ENCODE results near the gene ZSCAN23.

Gene ZSCAN23

DNA sequence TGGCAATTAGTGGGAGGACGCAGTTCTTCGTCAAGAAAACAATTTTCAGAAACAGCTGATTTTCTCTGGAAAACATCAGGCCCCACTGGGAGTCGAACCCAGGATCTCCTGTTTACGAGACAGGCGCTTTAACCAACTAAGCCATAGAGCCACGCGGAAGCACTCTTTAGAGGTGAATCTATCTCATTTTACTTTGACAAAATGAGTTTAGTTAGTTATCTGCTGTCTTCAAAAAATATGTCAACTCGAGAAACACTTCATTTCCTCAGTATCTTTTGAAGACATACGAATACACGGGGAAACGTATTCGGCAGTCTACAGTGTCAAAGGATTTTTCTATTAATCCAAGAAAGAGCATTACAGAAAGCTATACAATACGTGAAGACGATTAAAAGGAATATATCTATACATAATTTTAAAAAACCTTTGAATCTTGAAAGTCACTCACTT, 45.6 kb upstream of the ZSCAN23 start (continued):
- TF ChIP-seq, protein P1, sequence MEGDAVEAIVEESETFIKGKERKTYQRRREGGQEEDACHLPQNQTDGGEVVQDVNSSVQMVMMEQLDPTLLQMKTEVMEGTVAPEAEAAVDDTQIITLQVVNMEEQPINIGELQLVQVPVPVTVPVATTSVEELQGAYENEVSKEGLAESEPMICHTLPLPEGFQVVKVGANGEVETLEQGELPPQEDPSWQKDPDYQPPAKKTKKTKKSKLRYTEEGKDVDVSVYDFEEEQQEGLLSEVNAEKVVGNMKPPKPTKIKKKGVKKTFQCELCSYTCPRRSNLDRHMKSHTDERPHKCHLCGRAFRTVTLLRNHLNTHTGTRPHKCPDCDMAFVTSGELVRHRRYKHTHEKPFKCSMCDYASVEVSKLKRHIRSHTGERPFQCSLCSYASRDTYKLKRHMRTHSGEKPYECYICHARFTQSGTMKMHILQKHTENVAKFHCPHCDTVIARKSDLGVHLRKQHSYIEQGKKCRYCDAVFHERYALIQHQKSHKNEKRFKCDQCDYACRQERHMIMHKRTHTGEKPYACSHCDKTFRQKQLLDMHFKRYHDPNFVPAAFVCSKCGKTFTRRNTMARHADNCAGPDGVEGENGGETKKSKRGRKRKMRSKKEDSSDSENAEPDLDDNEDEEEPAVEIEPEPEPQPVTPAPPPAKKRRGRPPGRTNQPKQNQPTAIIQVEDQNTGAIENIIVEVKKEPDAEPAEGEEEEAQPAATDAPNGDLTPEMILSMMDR (tag by site-specific recombination; IDR thresholded peaks at IDR 0.05): no peak
- TF ChIP-seq ZNF664 (tag by site-specific recombination; IDR thresholded peaks at IDR 0.05): peak; percentile 99
- TF ChIP-seq, protein P2, sequence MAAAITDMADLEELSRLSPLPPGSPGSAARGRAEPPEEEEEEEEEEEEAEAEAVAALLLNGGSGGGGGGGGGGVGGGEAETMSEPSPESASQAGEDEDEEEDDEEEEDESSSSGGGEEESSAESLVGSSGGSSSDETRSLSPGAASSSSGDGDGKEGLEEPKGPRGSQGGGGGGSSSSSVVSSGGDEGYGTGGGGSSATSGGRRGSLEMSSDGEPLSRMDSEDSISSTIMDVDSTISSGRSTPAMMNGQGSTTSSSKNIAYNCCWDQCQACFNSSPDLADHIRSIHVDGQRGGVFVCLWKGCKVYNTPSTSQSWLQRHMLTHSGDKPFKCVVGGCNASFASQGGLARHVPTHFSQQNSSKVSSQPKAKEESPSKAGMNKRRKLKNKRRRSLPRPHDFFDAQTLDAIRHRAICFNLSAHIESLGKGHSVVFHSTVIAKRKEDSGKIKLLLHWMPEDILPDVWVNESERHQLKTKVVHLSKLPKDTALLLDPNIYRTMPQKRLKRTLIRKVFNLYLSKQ (tag by site-specific recombination; IDR thresholded peaks at IDR 0.05; ENCODE audit: borderline replicate concordance): no peak
- no peak for TF ChIP-seq ZNF169 (tag by site-specific recombination; IDR thresholded peaks at IDR 0.05)
- TF ChIP-seq ZNF660 (tag by site-specific recombination; IDR thresholded peaks at IDR 0.05): peak; percentile 84
- TF ChIP-seq ZSCAN23 (tag by site-specific recombination; IDR thresholded peaks at IDR 0.05): no peak
- TF ChIP-seq ZNF404 (tag by site-specific recombination; IDR thresholded peaks at IDR 0.05): no peak
- 0 out of 2 replicates have a peak, but pooled peaks have one; percentile 9 for TF ChIP-seq KLF9 (tag by site-specific recombination; IDR thresholded peaks at IDR 0.05; ENCODE audit: low read depth)
- no peak for TF ChIP-seq ZNF792 (tag by site-specific recombination; IDR thresholded peaks at IDR 0.05)
- no peak for TF ChIP-seq ZNF175 (tag by site-specific recombination; IDR thresholded peaks at IDR 0.05)
- no peak for TF ChIP-seq ZNF157 (tag by site-specific recombination; IDR thresholded peaks at IDR 0.05)
- TF ChIP-seq, protein P3, sequence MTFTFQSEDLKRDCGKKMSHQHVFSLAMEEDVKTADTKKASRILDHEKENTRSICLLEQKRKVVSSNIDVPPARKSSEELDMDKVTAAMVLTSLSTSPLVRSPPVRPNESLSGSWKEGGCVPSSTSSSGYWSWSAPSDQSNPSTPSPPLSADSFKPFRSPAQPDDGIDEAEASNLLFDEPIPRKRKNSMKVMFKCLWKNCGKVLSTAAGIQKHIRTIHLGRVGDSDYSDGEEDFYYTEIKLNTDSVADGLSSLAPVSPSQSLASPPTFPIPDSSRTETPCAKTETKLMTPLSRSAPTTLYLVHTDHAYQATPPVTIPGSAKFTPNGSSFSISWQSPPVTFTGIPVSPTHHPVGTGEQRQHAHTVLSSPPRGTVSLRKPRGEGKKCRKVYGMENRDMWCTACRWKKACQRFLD (tag by site-specific recombination; IDR thresholded peaks at IDR 0.05): no peak
- TF ChIP-seq ZNF48 (tag by site-specific recombination; IDR thresholded peaks at IDR 0.05): no peak
- TF ChIP-seq ZNF292 (tag by site-specific recombination; IDR thresholded peaks at IDR 0.05; ENCODE audit: borderline replicate concordance, low read depth): no peak
- TF ChIP-seq ZFP3 (tag by site-specific recombination; IDR thresholded peaks at IDR 0.05; ENCODE audit: low read depth): no peak
- TF ChIP-seq ZNF624 (tag by site-specific recombination; IDR thresholded peaks at IDR 0.05): no peak
- TF ChIP-seq, protein P4, sequence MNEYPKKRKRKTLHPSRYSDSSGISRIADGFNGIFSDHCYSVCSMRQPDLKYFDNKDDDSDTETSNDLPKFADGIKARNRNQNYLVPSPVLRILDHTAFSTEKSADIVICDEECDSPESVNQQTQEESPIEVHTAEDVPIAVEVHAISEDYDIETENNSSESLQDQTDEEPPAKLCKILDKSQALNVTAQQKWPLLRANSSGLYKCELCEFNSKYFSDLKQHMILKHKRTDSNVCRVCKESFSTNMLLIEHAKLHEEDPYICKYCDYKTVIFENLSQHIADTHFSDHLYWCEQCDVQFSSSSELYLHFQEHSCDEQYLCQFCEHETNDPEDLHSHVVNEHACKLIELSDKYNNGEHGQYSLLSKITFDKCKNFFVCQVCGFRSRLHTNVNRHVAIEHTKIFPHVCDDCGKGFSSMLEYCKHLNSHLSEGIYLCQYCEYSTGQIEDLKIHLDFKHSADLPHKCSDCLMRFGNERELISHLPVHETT (tag by site-specific recombination; IDR thresholded peaks at IDR 0.05): 0 out of 2 replicates have a peak, but pooled peaks have one; percentile 23
- no peak for TF ChIP-seq ZNF221 (tag by site-specific recombination; IDR thresholded peaks at IDR 0.05; ENCODE audit: borderline replicate concordance)
- TF ChIP-seq, protein P5, sequence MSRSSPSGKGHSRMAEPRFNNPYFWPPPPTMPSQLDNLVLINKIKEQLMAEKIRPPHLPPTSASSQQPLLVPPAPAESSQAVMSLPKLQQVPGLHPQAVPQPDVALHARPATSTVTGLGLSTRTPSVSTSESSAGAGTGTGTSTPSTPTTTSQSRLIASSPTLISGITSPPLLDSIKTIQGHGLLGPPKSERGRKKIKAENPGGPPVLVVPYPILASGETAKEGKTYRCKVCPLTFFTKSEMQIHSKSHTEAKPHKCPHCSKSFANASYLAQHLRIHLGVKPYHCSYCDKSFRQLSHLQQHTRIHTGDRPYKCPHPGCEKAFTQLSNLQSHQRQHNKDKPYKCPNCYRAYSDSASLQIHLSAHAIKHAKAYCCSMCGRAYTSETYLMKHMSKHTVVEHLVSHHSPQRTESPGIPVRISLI (tag by site-specific recombination; IDR thresholded peaks at IDR 0.05): no peak
- no peak for TF ChIP-seq ZNF670 (tag by site-specific recombination; IDR thresholded peaks at IDR 0.05; ENCODE audit: low read depth)
- TF ChIP-seq, protein P6, sequence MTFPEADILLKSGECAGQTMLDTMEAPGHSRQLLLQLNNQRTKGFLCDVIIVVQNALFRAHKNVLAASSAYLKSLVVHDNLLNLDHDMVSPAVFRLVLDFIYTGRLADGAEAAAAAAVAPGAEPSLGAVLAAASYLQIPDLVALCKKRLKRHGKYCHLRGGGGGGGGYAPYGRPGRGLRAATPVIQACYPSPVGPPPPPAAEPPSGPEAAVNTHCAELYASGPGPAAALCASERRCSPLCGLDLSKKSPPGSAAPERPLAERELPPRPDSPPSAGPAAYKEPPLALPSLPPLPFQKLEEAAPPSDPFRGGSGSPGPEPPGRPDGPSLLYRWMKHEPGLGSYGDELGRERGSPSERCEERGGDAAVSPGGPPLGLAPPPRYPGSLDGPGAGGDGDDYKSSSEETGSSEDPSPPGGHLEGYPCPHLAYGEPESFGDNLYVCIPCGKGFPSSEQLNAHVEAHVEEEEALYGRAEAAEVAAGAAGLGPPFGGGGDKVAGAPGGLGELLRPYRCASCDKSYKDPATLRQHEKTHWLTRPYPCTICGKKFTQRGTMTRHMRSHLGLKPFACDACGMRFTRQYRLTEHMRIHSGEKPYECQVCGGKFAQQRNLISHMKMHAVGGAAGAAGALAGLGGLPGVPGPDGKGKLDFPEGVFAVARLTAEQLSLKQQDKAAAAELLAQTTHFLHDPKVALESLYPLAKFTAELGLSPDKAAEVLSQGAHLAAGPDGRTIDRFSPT (tag by site-specific recombination; IDR thresholded peaks at IDR 0.05): no peak
- no peak for TF ChIP-seq ZNF366 (tag by site-specific recombination; conservative IDR thresholded peaks at IDR 0.05)
- TF ChIP-seq, protein P7, sequence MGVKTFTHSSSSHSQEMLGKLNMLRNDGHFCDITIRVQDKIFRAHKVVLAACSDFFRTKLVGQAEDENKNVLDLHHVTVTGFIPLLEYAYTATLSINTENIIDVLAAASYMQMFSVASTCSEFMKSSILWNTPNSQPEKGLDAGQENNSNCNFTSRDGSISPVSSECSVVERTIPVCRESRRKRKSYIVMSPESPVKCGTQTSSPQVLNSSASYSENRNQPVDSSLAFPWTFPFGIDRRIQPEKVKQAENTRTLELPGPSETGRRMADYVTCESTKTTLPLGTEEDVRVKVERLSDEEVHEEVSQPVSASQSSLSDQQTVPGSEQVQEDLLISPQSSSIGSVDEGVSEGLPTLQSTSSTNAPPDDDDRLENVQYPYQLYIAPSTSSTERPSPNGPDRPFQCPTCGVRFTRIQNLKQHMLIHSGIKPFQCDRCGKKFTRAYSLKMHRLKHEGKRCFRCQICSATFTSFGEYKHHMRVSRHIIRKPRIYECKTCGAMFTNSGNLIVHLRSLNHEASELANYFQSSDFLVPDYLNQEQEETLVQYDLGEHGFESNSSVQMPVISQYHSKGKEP (tag by site-specific recombination; IDR thresholded peaks at IDR 0.05): no peak; the same call in 1 of the 2 replicates
- peak; percentile 74 for TF ChIP-seq ZNF2 (tag by site-specific recombination; IDR thresholded peaks at IDR 0.05)
- no peak for TF ChIP-seq ZNF571 (tag by site-specific recombination; IDR thresholded peaks at IDR 0.05)
- no peak for TF ChIP-seq ZNF707 (tag by site-specific recombination; IDR thresholded peaks at IDR 0.05)
- peak; percentile 85 for TF ChIP-seq ZNF561 (tag by site-specific recombination; IDR thresholded peaks at IDR 0.05; ENCODE audit: borderline replicate concordance)
- no peak for TF ChIP-seq ZNF654 (tag by site-specific recombination; IDR thresholded peaks at IDR 0.05; ENCODE audit: low read depth)
- no peak for TF ChIP-seq ZFHX2 (tag by site-specific recombination; conservative IDR thresholded peaks at IDR 0.05)
- TF ChIP-seq SP3 (tag by site-specific recombination; IDR thresholded peaks at IDR 0.05): no peak
- no peak for TF ChIP-seq ZNF10 (tag by site-specific recombination; IDR thresholded peaks at IDR 0.05)
- no peak for TF ChIP-seq ZNF23 (tag by site-specific recombination; IDR thresholded peaks at IDR 0.05; ENCODE audit: borderline replicate concordance)
